GM12891 (cell line): Measurements from ENCODE around the gene CIAO3.

Source experiments
- PAX5 ChIP-seq: IDR thresholded peaks from 2 replicates; pipeline ENCODE4 v1.6.1; 2011; ENCODE audit warnings: low read length, moderate library complexity, mild to moderate bottlenecking; ENCODE audit not compliant: insufficient read depth, severe bottlenecking
- POLR2A ChIP-seq: IDR thresholded peaks from 2 replicates; pipeline ENCODE4 v1.6.1; 2011; ENCODE audit warnings: low read depth, low read length, control low read depth
- POLR2AphosphoS5 ChIP-seq: IDR thresholded peaks from 2 replicates; pipeline ENCODE4 v1.6.1; 2011; ENCODE audit warnings: low read depth, low read length, control low read depth

DNA sequence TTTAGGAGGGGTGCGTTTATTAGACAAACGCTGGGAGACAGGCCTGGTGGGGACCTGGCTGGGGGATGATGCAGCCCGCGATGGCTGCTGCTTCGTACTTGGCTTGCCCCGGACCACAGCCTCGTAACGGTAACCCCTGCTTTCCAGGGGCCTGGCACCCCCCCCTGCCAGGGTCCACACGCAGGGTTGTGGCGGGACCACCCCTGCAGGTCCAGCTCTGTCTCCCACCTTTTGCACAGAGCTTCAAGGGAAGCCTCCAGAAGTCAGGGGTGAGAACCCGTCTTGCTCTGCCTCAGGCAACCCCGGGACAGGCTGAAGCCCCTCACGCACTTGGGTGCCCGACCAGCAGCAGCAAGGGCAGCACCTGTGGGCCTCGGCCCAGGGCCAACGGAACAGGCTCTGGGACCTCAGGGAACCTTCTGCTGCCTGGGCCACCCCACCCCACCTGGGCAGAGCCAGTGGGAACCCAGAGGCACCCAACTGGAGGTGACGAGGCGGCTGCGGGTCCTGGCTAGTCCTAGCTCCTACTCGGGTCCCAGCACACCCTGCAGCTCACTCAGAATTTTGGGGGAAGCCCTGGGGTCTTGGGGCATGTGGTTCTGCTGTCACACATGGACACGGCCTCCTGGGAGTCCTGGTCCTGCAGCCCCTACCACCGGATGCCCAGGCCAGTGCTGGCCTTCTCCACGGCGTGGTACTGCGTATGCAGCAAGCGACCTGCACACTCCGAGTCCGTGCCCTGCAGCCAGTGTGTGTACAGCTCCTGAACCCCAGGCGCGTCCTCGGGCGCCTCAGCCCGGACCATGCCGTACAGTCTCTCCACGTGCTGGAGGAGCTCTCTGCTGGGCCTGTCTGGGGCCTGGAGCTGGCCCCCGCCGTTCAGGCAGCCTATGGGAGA, 10.8 kb downstream of the CIAO3 start:
- TF ChIP-seq POLR2AphosphoS5 = no peak
- no peak for TF ChIP-seq PAX5
- no peak for TF ChIP-seq POLR2A
